ENCODE measurements around the gene SCTR. TPM values are rescaled to one million over a fixed set of nuclear protein-coding genes. Genes with fewer than 3 reads are reported as not detected.

The SCTR gene
- total RNA-seq, 1 experiment from 2014 or later = not detected

DNA sequence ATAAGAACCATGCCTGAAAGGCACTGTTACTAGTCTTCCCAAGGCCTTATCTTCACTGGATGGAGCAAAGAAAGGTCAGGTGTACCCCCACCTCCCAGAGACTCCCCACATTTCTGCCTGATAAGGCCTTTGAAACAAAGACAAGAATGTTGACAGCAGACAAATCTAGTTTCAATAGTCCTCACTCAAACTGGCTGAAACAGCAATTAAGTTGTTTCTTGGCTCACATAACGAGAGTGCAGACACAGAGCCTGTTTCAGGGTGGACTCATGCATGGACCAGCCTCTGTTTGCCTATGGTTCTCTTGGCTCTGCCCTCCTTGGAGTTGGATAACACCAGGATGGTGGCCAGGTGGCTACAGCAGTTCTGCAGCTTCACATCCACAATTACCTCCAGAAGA is 12.4 kb upstream of the SCTR start:
- TF ChIP-seq SIN3A (IDR thresholded peaks at IDR 0.05; ENCODE audit: borderline replicate concordance, insufficient read depth, low read depth, low read length) = no peak
- TF ChIP-seq, protein P1, sequence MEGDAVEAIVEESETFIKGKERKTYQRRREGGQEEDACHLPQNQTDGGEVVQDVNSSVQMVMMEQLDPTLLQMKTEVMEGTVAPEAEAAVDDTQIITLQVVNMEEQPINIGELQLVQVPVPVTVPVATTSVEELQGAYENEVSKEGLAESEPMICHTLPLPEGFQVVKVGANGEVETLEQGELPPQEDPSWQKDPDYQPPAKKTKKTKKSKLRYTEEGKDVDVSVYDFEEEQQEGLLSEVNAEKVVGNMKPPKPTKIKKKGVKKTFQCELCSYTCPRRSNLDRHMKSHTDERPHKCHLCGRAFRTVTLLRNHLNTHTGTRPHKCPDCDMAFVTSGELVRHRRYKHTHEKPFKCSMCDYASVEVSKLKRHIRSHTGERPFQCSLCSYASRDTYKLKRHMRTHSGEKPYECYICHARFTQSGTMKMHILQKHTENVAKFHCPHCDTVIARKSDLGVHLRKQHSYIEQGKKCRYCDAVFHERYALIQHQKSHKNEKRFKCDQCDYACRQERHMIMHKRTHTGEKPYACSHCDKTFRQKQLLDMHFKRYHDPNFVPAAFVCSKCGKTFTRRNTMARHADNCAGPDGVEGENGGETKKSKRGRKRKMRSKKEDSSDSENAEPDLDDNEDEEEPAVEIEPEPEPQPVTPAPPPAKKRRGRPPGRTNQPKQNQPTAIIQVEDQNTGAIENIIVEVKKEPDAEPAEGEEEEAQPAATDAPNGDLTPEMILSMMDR (IDR thresholded peaks at IDR 0.05) = no peak
- TF ChIP-seq POLR2AphosphoS5 (IDR thresholded peaks at IDR 0.05; ENCODE audit: low read depth, low read length) = no peak
- no peak for TF ChIP-seq TCF7L2 (IDR thresholded peaks at IDR 0.05; ENCODE audit: low read depth, low read length)
- TF ChIP-seq, protein P2, sequence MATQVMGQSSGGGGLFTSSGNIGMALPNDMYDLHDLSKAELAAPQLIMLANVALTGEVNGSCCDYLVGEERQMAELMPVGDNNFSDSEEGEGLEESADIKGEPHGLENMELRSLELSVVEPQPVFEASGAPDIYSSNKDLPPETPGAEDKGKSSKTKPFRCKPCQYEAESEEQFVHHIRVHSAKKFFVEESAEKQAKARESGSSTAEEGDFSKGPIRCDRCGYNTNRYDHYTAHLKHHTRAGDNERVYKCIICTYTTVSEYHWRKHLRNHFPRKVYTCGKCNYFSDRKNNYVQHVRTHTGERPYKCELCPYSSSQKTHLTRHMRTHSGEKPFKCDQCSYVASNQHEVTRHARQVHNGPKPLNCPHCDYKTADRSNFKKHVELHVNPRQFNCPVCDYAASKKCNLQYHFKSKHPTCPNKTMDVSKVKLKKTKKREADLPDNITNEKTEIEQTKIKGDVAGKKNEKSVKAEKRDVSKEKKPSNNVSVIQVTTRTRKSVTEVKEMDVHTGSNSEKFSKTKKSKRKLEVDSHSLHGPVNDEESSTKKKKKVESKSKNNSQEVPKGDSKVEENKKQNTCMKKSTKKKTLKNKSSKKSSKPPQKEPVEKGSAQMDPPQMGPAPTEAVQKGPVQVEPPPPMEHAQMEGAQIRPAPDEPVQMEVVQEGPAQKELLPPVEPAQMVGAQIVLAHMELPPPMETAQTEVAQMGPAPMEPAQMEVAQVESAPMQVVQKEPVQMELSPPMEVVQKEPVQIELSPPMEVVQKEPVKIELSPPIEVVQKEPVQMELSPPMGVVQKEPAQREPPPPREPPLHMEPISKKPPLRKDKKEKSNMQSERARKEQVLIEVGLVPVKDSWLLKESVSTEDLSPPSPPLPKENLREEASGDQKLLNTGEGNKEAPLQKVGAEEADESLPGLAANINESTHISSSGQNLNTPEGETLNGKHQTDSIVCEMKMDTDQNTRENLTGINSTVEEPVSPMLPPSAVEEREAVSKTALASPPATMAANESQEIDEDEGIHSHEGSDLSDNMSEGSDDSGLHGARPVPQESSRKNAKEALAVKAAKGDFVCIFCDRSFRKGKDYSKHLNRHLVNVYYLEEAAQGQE (IDR thresholded peaks at IDR 0.05; ENCODE audit: insufficient read depth in 1 of 2, low read depth in 2 of 2, low read length in 1 of 2) = no peak

DNA sequence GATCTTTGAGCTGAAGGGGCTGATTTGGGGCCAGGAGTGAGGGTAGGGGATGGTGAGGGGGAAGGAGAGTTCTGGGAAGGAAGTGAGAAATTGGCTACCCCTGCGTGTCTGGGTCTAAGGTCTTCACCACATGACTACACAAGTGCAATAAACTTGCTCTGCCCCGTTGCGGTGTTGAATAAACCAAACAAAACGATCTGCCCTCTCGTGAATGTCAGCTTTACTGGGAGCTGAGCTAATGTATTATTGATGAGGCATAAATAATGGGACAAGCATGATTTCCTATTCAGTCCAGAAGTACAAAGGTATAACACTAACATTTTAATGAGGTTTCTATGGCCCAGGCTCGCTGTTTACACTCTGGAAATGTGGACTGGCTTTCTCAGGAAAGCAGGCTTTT is 11.9 kb upstream of the SCTR start:
- POLR2A ChIA-PET = no interaction called here
- Histone ChIP-seq H3K36me3 (ENCODE audit: control insufficient read depth, insufficient read depth, low read length) (no peaks in the 10 kb centered on the region), H3K27me3 (ENCODE audit: control insufficient read depth, insufficient read depth, low read length) (peaks cover 5% of the 10 kb centered on the region; the same call in 1 of the 2 replicates), H3K27ac (ENCODE audit: low read length) (no peak overlapping the region), H3K4me3 (ENCODE audit: low read depth in 2 of 2, low read length in 2 of 2) (no peak overlapping the region), H3K4me1 (ENCODE audit: control insufficient read depth, insufficient read depth, low read length) (no peaks in the 10 kb centered on the region), H3K9me3 (ENCODE audit: control insufficient read depth, insufficient read depth, low read depth, low read length) (peaks cover 4% of the 10 kb centered on the region; the same call in 1 of the 2 replicates)
- BruUV-seq (replicated peaks) = no TSS peak
- ATAC-seq (no peak), DNase-seq (ENCODE audit: low read depth, low spot score) (no peak)
- in situ Hi-C loops (cut with HindIII; ENCODE audit: low pct_unique_long_range_greater_than_20kb, low sequenced_read_pairs) = no loop called here
- intact Hi-C loops (cut with micrococcal nuclease; ENCODE audit: unreplicated experiment) = no loop called here
- CTCF ChIA-PET = no interaction called here
- TF ChIP-seq POLR2AphosphoS5 (IDR thresholded peaks at IDR 0.05; ENCODE audit: low read depth, low read length) (no peak), TCF7L2 (IDR thresholded peaks at IDR 0.05; ENCODE audit: low read depth, low read length) (no peak), SIN3A (IDR thresholded peaks at IDR 0.05; ENCODE audit: borderline replicate concordance, insufficient read depth, low read depth, low read length) (no peak)
- TF ChIP-seq, protein P1 (IDR thresholded peaks at IDR 0.05) = no peak
- TF ChIP-seq, protein P2 (IDR thresholded peaks at IDR 0.05; ENCODE audit: insufficient read depth in 1 of 2, low read depth in 2 of 2, low read length in 1 of 2) = no peak

More for the DNA sequence above, 12.4 kb upstream of the SCTR start:
- intact Hi-C loops (cut with micrococcal nuclease; ENCODE audit: unreplicated experiment) (no loop called here), in situ Hi-C loops (cut with HindIII; ENCODE audit: low pct_unique_long_range_greater_than_20kb, low sequenced_read_pairs) (no loop called here)
- DNase-seq (ENCODE audit: low read depth, low spot score) = no peak
- BruUV-seq (replicated peaks) = no TSS peak
- no peak overlapping the region for H3K27ac ChIP-seq (ENCODE audit: low read length)
- no peak for ATAC-seq
- H3K9me3 ChIP-seq (ENCODE audit: control insufficient read depth, insufficient read depth, low read depth, low read length) = peaks cover 2% of the 10 kb centered on the region; the same call in 1 of the 2 replicates
- H3K36me3 ChIP-seq (ENCODE audit: control insufficient read depth, insufficient read depth, low read length) = no peaks in the 10 kb centered on the region
- CTCF ChIA-PET = interaction anchor here (0.7 kb wide), 1 partner anchor 119 kb away, joined by 5 read pairs; no protein-coding TSS in a partner anchor
- no peak overlapping the region for H3K4me3 ChIP-seq (ENCODE audit: low read depth in 2 of 2, low read length in 2 of 2)
- H3K4me1 ChIP-seq (ENCODE audit: control insufficient read depth, insufficient read depth, low read length) = no peaks in the 10 kb centered on the region
- peaks cover 7% of the 10 kb centered on the region; the same call in 1 of the 2 replicates for H3K27me3 ChIP-seq (ENCODE audit: control insufficient read depth, insufficient read depth, low read length)
- POLR2A ChIA-PET = no interaction called here

All from Panc1 (cell line).